Neuronal stem cell (in vitro differentiated cells): ENCODE data around the gene EWSR1.

Experiments
- DNase-seq: peaks from one replicate; pipeline ENCODE4 v3.0.0-alpha.2; 2013; ENCODE audit warnings: low spot score
- H2AFZ ChIP-seq: one replicate; pipeline ENCODE4 v1.6.1; 2013; ENCODE audit warnings: mild to moderate bottlenecking, low read length, inconsistent platforms
- H2AK5ac ChIP-seq: 2 replicates; pipeline ENCODE4 v1.6.1; 2013; ENCODE audit warnings: low read depth, mild to moderate bottlenecking, inconsistent platforms, low read length, moderate library complexity, mixed read lengths
- H2BK120ac ChIP-seq: 2 replicates; pipeline ENCODE4 v1.6.1; 2013; ENCODE audit warnings: low read depth, mild to moderate bottlenecking, inconsistent platforms, low read length, moderate library complexity, mixed read lengths
- H2BK12ac ChIP-seq: one replicate; pipeline ENCODE4 v1.6.1; 2013; ENCODE audit warnings: low read length, inconsistent platforms
- H2BK15ac ChIP-seq: 2 replicates; pipeline ENCODE4 v1.6.1; 2013; ENCODE audit warnings: mild to moderate bottlenecking, low read length, inconsistent platforms, mixed read lengths
- H2BK5ac ChIP-seq: one replicate; pipeline ENCODE4 v1.6.1; 2013; ENCODE audit warnings: inconsistent platforms, mild to moderate bottlenecking, low read length, moderate library complexity
- H3K14ac ChIP-seq: one replicate; pipeline ENCODE4 v1.6.1; 2013; ENCODE audit warnings: low read length, inconsistent platforms
- H3K18ac ChIP-seq: 2 replicates; pipeline ENCODE4 v1.6.1; 2013; ENCODE audit warnings: low read length, inconsistent platforms
- H3K23ac ChIP-seq: 2 replicates; pipeline ENCODE4 v1.6.1; 2013; ENCODE audit warnings: low read depth, mild to moderate bottlenecking, mixed read lengths, low read length, inconsistent platforms; ENCODE audit not compliant: poor library complexity
- H3K27ac ChIP-seq: replicated peaks from 3 replicates; pipeline ENCODE4 v1.5.1; 2013; ENCODE audit warnings: low read length, inconsistent platforms
- H3K27me3 ChIP-seq, 3 experiments: 2 replicates each; pipeline ENCODE4 v1.6.1; 2013; ENCODE audit warnings: low read length in 3 of 3, mild to moderate bottlenecking in 2 of 3, inconsistent platforms in 1 of 3, low read depth in 1 of 3, mixed read lengths in 1 of 3, moderate library complexity in 1 of 3; ENCODE audit not compliant: control insufficient read depth in 3 of 3, insufficient read depth in 3 of 3
- H3K36me3 ChIP-seq, 2 donors: replicated peaks in 1 of 2; 2 replicates each; pipeline ENCODE4 v1.6.1; 2013; ENCODE audit warnings: low read length in 2 of 2; ENCODE audit not compliant: control insufficient read depth in 2 of 2, insufficient read depth in 2 of 2
- H3K4ac ChIP-seq: 2 replicates; pipeline ENCODE4 v1.6.1; 2013; ENCODE audit warnings: inconsistent platforms, mild to moderate bottlenecking, low read length, moderate library complexity
- H3K4me1 ChIP-seq, 2 donors: 1 replicate in 1 of 2; 2 replicates in 1 of 2; pipeline ENCODE4 v1.6.1; 2013; ENCODE audit warnings: low read length in 2 of 2, low read depth in 1 of 2; ENCODE audit not compliant: control insufficient read depth in 2 of 2, insufficient read depth in 1 of 2
- H3K4me2 ChIP-seq: one replicate; pipeline ENCODE4 v1.6.1; 2013; ENCODE audit warnings: mild to moderate bottlenecking, low read length, inconsistent platforms; ENCODE audit not compliant: insufficient read depth, poor library complexity, severe bottlenecking
- H3K4me3 ChIP-seq, 2 donors: 2 replicates each; pipeline ENCODE4 v1.5.1; 2013; ENCODE audit warnings: low read length in 2 of 2, mild to moderate bottlenecking in 2 of 2, inconsistent platforms in 1 of 2, moderate library complexity in 1 of 2
- H3K79me1 ChIP-seq: one replicate; pipeline ENCODE4 v1.6.1; 2013; ENCODE audit warnings: low read depth, mild to moderate bottlenecking, inconsistent platforms, low read length, moderate library complexity
- H3K9ac ChIP-seq: one replicate; pipeline ENCODE4 v1.6.1; 2013; ENCODE audit warnings: mild to moderate bottlenecking, low read depth, low read length, inconsistent platforms; ENCODE audit not compliant: poor library complexity
- H3K9me3 ChIP-seq, 2 donors: replicated peaks in 1 of 2; 2 replicates each; pipeline versions ENCODE3 to v1.6.1; 2013; ENCODE audit warnings: low read length in 2 of 2, mild to moderate bottlenecking in 2 of 2, inconsistent platforms in 1 of 2, low read depth in 1 of 2, mixed read lengths in 1 of 2, moderate library complexity in 1 of 2; ENCODE audit not compliant: control insufficient read depth in 2 of 2, insufficient read depth in 1 of 2
- H4K8ac ChIP-seq: one replicate; pipeline ENCODE4 v1.6.1; 2013; ENCODE audit warnings: low read depth, mild to moderate bottlenecking, inconsistent platforms, low read length, moderate library complexity
- H4K91ac ChIP-seq: one replicate; pipeline ENCODE4 v1.6.1; 2013; ENCODE audit warnings: low read length, low read depth, mild to moderate bottlenecking, inconsistent platforms; ENCODE audit not compliant: poor library complexity
- whole genome bisulfite sequencing, 2 donors: extraction: QIAGEN DNeasy Blood & Tissue Kit; methylation state at CpG; one replicate each; pipeline ENCODE4 v1.1.7; 2013; ENCODE audit warnings: missing lambda C conversion rate in 2 of 2, mixed read lengths in 1 of 2; ENCODE audit not compliant: insufficient read length in 2 of 2, insufficient replicate concordance in 1 of 2; ENCODE audit errors: extremely low coverage in 2 of 2; 5-methylcytosine and 5-hydroxymethylcytosine counted together

EWSR1 gene

GRCh38 chr22:29301716-29302401 is 33.8 kb downstream of the EWSR1 start:
- Histone ChIP-seq H2BK120ac (no peak overlapping the region), H3K4me1 (peaks cover 3% of the 10 kb centered on the region in 2 donors), H2AK5ac (no peak overlapping the region), H3K4ac (no peak overlapping the region), H2BK15ac (no peak overlapping the region), H3K9me3 (no peaks in the 10 kb centered on the region), H3K79me1 (no peaks in the 10 kb centered on the region), H4K8ac (no peak overlapping the region), H3K9ac (no peak overlapping the region), H3K4me3 (no peak overlapping the region), H3K4me2 (no peak overlapping the region), H3K36me3 (peaks cover 34 to 50% of the 10 kb centered on the region in 2 donors), H2AFZ (no peak overlapping the region), H4K91ac (no peak overlapping the region), H3K14ac (no peak overlapping the region), H3K27ac (no peak overlapping the region), H3K27me3 (peaks cover 0 to 4% (median 0%) of the 10 kb centered on the region in 3 experiments), H3K23ac (no peak overlapping the region), H3K18ac (no peak overlapping the region), H2BK12ac (no peak overlapping the region), H2BK5ac (no peak overlapping the region)
- no peak for DNase-seq
- WGBS, 2 donors, result no CpG with 5 or more reads among the region's 17 CpGs

DNA sequence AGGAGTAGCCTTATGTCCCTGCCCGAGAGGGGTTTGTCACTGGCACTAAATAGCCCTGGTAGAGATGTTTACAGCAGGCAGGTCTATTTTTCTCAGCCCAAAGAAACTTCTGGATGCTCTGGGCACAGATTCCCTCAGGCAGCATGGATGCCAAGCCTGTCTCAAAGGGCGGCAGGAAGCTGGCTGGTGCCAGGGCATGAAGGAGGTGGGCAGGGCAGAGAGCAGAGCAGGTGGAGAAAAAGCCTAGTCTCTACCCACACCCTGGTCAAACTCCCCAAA is 34.3 kb downstream of the EWSR1 start:
- H4K91ac ChIP-seq, result no peak overlapping the region
- WGBS, 2 donors, result no CpG with 5 or more reads among the region's 2 CpGs
- peaks cover 0 to 4% (median 0%) of the 10 kb centered on the region in 3 experiments for H3K27me3 ChIP-seq
- no peak overlapping the region for H3K18ac ChIP-seq
- H3K9ac ChIP-seq, result no peak overlapping the region
- DNase-seq, result no peak
- H2BK12ac ChIP-seq, result no peak overlapping the region
- no peak overlapping the region for H2AK5ac ChIP-seq
- H2BK15ac ChIP-seq, result no peak overlapping the region
- no peak overlapping the region for H3K27ac ChIP-seq
- H3K4me2 ChIP-seq, result no peak overlapping the region
- no peak overlapping the region for H2AFZ ChIP-seq
- H3K4me3 ChIP-seq, result no peak overlapping the region
- H3K4me1 ChIP-seq, result peaks cover 3 to 4% of the 10 kb centered on the region in 2 donors
- H3K79me1 ChIP-seq, result no peaks in the 10 kb centered on the region
- H3K14ac ChIP-seq, result no peak overlapping the region
- H3K23ac ChIP-seq, result no peak overlapping the region
- H2BK120ac ChIP-seq, result no peak overlapping the region
- H3K4ac ChIP-seq, result no peak overlapping the region
- H3K9me3 ChIP-seq, result no peaks in the 10 kb centered on the region
- H2BK5ac ChIP-seq, result no peak overlapping the region
- peaks cover 29 to 45% of the 10 kb centered on the region in 2 donors for H3K36me3 ChIP-seq
- H4K8ac ChIP-seq, result no peak overlapping the region

DNA sequence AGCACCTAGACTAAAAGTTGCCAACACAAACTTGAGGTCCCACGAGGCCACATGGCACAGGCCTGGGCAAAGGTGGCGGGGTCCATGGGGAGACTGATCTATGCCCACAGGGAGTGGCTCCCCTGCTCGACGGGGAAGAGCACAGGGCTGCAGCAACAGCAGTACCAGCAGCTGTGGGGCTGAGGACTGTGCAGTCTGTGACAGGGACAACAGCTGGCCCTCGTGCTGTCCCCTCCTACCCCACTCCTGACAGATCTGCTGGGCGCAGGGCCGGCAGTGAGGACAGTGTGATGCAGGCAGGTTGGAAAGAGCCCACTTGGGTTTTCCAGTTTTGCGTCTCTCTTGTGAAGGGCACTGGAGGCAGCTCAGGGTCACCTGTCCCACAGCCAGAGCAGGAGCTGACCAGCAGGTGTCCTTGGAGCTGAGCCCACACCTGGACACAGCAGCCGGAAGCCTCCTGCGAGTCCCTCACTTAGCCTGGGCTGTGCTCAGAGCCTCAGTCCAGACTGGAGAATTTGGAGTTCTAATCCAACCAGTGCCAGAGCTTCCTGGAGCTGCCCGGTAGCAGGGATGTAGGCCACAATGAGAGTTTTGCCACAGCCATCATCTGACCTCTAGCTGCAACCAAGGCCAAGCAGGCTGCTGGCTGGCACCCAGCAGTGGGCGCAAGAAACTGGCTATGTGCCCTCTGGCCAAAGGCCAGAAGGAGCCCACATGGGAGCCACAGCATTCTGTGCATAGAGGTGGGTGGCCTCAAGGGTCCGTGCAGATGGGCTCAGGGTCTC is 34.8 kb downstream of the EWSR1 start:
- Histone ChIP-seq H3K4me2 (no peak overlapping the region), H3K4me1 (peaks cover 3 to 5% of the 10 kb centered on the region in 2 donors), H3K79me1 (no peaks in the 10 kb centered on the region), H3K27me3 (peaks cover 0 to 4% (median 0%) of the 10 kb centered on the region in 3 experiments), H2BK5ac (no peak overlapping the region), H3K27ac (no peak overlapping the region), H2BK15ac (peak overlapping the region; percentile 60), H2AK5ac (peak overlapping the region; percentile 56), H2BK120ac (no peak overlapping the region), H3K14ac (no peak overlapping the region), H3K4me3 (no peak overlapping the region), H4K91ac (no peak overlapping the region), H3K36me3 (peaks cover 24 to 40% of the 10 kb centered on the region in 2 donors), H3K18ac (peak overlapping the region; percentile 73), H3K9ac (no peak overlapping the region), H3K23ac (no peak overlapping the region), H3K9me3 (no peaks in the 10 kb centered on the region), H4K8ac (no peak overlapping the region), H2BK12ac (no peak overlapping the region), H3K4ac (no peak overlapping the region), H2AFZ (no peak overlapping the region)
- no CpG with 5 or more reads among the region's 13 CpGs for WGBS, 2 donors
- no peak for DNase-seq

DNA sequence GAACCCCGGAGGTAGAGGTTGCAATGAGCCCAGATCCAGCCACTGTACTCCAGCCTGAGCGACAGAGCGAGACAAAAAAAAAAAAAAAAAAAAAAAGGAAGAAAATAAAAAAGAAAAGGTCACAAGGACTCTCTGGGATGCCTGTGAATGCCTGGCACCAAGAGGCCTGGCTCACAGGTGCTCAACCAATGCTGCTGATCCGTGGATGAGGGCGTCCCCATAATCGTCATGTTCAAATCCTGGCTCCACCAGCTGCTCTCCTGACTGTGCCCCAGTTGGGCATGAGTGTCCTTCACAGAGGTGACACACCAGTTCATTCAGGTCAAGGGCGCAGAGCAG is 37.7 kb downstream of the EWSR1 start:
- Histone ChIP-seq H3K23ac (peak overlapping the region; percentile 44), H4K8ac (no peak overlapping the region), H3K79me1 (peaks cover 4% of the 10 kb centered on the region), H3K9ac (no peak overlapping the region), H2AK5ac (no peak overlapping the region), H3K18ac (peak overlapping the region; percentile 50), H3K36me3 (peaks cover 4 to 11% of the 10 kb centered on the region in 2 donors), H3K9me3 (no peaks in the 10 kb centered on the region), H2BK12ac (peak overlapping the region; percentile 27), H3K27me3 (peaks cover 0 to 4% (median 0%) of the 10 kb centered on the region in 3 experiments), H2BK15ac (peak overlapping the region; percentile 93), H3K27ac (no peak overlapping the region), H3K14ac (no peak overlapping the region), H3K4me2 (peak overlapping the region; percentile 90), H3K4ac (no peak overlapping the region), H2BK5ac (no peak overlapping the region), H2BK120ac (no peak overlapping the region), H3K4me1 (peaks cover 16 to 18% of the 10 kb centered on the region in 2 donors), H4K91ac (no peak overlapping the region), H2AFZ (peak overlapping the region; percentile 99), H3K4me3 (peak overlapping the region; percentile 59 to 61)
- WGBS, 2 donors, result no CpG with 5 or more reads among the region's 7 CpGs
- DNase-seq, result no peak
